GM21723 (cell line): ENCODE measurements around the gene CASP4.
"Not testable (repeated sequence)": the region's sequence is repeated elsewhere in the genome, so short reads cannot be mapped to it uniquely, and the experiment has no call there.

ENCODE experiments used
- ATAC-seq: cut with Tn5 transposase; IDR thresholded peaks from one replicate; pipeline ENCODE4 v1.9.1; 2021; ENCODE audit warnings: mild to moderate bottlenecking, moderate library complexity; ENCODE audit not compliant: unreplicated experiment

The CASP4 gene

GRCh38 chr11:104957280-104957679 is 11.1 kb downstream of the CASP4 start:
- no peak for ATAC-seq

- ATAC-seq: no peak
These were observed 11.8 kb downstream of the CASP4 start for GRCh38 chr11:104956528-104956927.

- ATAC-seq: peak; percentile 89
These were observed 21.5 kb downstream of the CASP4 start for GRCh38 chr11:104946907-104947306.

GRCh38 chr11:104944076-104944475 is 24.3 kb downstream of the CASP4 start:
- ATAC-seq: no peak

GRCh38 chr11:104943561-104943960 is 24.8 kb downstream of the CASP4 start:
- no peak for ATAC-seq

GRCh38 chr11:104934594-104934993 is 33.8 kb downstream of the CASP4 start:
- ATAC-seq: no peak

GRCh38 chr11:104934073-104934472 is 34.3 kb downstream of the CASP4 start:
- ATAC-seq: not testable (repeated sequence)

GRCh38 chr11:104928811-104929210 is 39.6 kb downstream of the CASP4 start:
- ATAC-seq: no peak

- no peak for ATAC-seq
These were observed 41.4 kb downstream of the CASP4 start for GRCh38 chr11:104926771-104927611.

GRCh38 chr11:104925850-104926249 is 42.5 kb downstream of the CASP4 start:
- ATAC-seq: no peak

- ATAC-seq: peak; percentile 88
These were observed 50.1 kb downstream of the CASP4 start for GRCh38 chr11:104918113-104918824.

- ATAC-seq: peak; percentile 56
These were observed 50.9 kb downstream of the CASP4 start for GRCh38 chr11:104917271-104918112.

- no peak for ATAC-seq
These were observed 51.9 kb downstream of the CASP4 start for GRCh38 chr11:104916442-104916841.

- ATAC-seq: no peak
These were observed 56.3 kb downstream of the CASP4 start for GRCh38 chr11:104912102-104912501.

- no peak for ATAC-seq
These were observed 60.2 kb downstream of the CASP4 start for GRCh38 chr11:104908186-104908531.

- ATAC-seq: no peak
These were observed 60.7 kb downstream of the CASP4 start for GRCh38 chr11:104907521-104908185.

- no peak for ATAC-seq
These were observed 63.1 kb downstream of the CASP4 start for GRCh38 chr11:104905271-104905670.

- no peak for ATAC-seq
These were observed 69.1 kb downstream of the CASP4 start for GRCh38 chr11:104899226-104899625.

- ATAC-seq: peak; percentile 32
These were observed 69.7 kb downstream of the CASP4 start for GRCh38 chr11:104898685-104899013.

GRCh38 chr11:104897891-104898684 is 70.3 kb downstream of the CASP4 start, which contains the start of gene CASP12:
CASP12 (minus strand) TSS chr11:104898460.
- peak; percentile 92 for ATAC-seq
